AG09309 (cell line): ENCODE data around the gene SPOUT1.

Experiments
- DNase-seq: peaks from one replicate; pipeline ENCODE4 v3.0.0-alpha.2; 2010; ENCODE audit warnings: low read depth
- H3K4me3 ChIP-seq: 2 replicates; pipeline ENCODE4 v1.5.1; 2011; ENCODE audit warnings: mild to moderate bottlenecking, low read depth, low read length, moderate library complexity; ENCODE audit not compliant: control insufficient read depth
- CTCF ChIP-seq: IDR thresholded peaks from 2 replicates; pipeline ENCODE4 v1.5.1; 2011; ENCODE audit warnings: mild to moderate bottlenecking, low read depth, low read length, inconsistent platforms; ENCODE audit not compliant: insufficient read depth, control insufficient read depth; ENCODE audit errors: missing control alignments

The SPOUT1 gene

GRCh38 chr9:128790536-128790935, 39.1 kb downstream of the SPOUT1 start:
- no peak overlapping the region for H3K4me3 ChIP-seq
- DNase-seq = no peak
- no peak for TF ChIP-seq CTCF

- H3K4me3 ChIP-seq = peak overlapping the region; percentile 94; the same call in 1 of the 2 replicates
- DNase-seq = no peak
- no peak for TF ChIP-seq CTCF
Observed at GRCh38 chr9:128788445-128788844, 41.1 kb downstream of the SPOUT1 start.

- no peak for TF ChIP-seq CTCF
- peak overlapping the region; percentile 94 for H3K4me3 ChIP-seq
- DNase-seq = no peak
Observed at GRCh38 chr9:128787659-128788058, 41.9 kb downstream of the SPOUT1 start.

GRCh38 chr9:128786681-128787601, 42.7 kb downstream of the SPOUT1 start, which contains the start of gene TBC1D13:
Gene TBC1D13 (plus strand): TSS chr9:128787253. CDS start chr9:128787354, 101 bp downstream.
- DNase-seq = no peak
- H3K4me3 ChIP-seq = peak within 1 kb of the TSS; percentile 94
- no peak for TF ChIP-seq CTCF

- TF ChIP-seq CTCF = no peak
- no peak for DNase-seq
- H3K4me3 ChIP-seq = no peak overlapping the region
Observed at GRCh38 chr9:128785427-128785826, 44.2 kb downstream of the SPOUT1 start.

DNA sequence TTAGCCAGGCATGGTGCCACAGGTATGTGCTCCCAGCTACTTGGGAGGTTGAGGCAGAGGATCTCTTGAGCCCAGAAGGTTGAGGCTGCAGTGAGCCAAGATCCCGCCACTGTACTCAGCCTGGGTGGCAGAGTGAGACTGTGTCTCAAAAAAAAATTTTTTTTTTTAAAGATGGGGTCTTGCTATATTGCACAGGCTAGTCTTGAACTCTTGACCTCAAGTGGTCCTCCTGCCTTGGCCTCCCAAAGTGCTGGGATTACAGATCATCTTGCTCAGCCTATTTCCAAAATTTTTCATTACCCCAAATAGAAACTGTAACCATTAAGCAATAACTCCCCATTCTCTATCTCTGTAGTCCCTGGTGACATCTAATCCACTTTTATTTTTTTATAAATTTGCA, 46.9 kb downstream of the SPOUT1 start:
- no peak overlapping the region for H3K4me3 ChIP-seq
- TF ChIP-seq CTCF = no peak
- no peak for DNase-seq
